Adrenal gland (tissue), 5 donors: ENCODE results near the gene GPAT3.

ENCODE experiments used
- CTCF ChIP-seq, 6 experiments: fragments of 450-650 bp in 4 of 6; fragments of 200-600 bp in 2 of 6; sonication (generic) in 1 of 6; IDR thresholded peaks; 1 replicate in 5 of 6; 2 replicates in 1 of 6; pipeline versions ENCODE4 v1.5.1 to v1.8.0; 2016 to 2021; ENCODE audit warnings: antibody characterized with exemption in 6 of 6, mild to moderate bottlenecking in 2 of 6, moderate library complexity in 1 of 6
- POLR2A ChIP-seq, 2 donors: fragments of 450-650 bp; IDR thresholded peaks; one replicate each; pipeline ENCODE4 v1.6.1; 2017; ENCODE audit warnings: antibody characterized with exemption in 2 of 2, mild to moderate bottlenecking in 2 of 2, moderate library complexity in 1 of 2
- donor health status: DM: no; HTN: no; CAD: no.

GRCh38 chr4:83605744-83606172, 69.8 kb downstream of the GPAT3 start:
- no peak for TF ChIP-seq POLR2A (IDR thresholded peaks at IDR 0.05)
- TF ChIP-seq CTCF (IDR thresholded peaks at IDR 0.05), result no peak
